Tibial nerve (tissue), 4 donors: ENCODE results near the gene PEX6. TPM values are rescaled to one million over a fixed set of nuclear protein-coding genes. Genes with fewer than 3 reads are reported as not detected.

ENCODE experiments used
- DNase-seq, 2 donors: peaks; one replicate each; pipeline ENCODE4 v3.0.0-alpha.2; 2019; ENCODE audit warnings: low spot score in 2 of 2
- H3K27ac ChIP-seq, 4 donors: fragments of 200-600 bp; sonication (generic) in 3 of 4; one replicate each; pipeline ENCODE4 v1.5.1; 2017 to 2019; ENCODE audit warnings: mild to moderate bottlenecking in 1 of 4
- H3K27me3 ChIP-seq, 2 donors: fragments of 200-600 bp; sonication (generic) in 1 of 2; one replicate each; pipeline versions ENCODE4 v1.5.1 to v1.6.0; 2017 to 2019
- H3K36me3 ChIP-seq, 3 donors: fragments of 200-600 bp; sonication (generic); one replicate each; pipeline ENCODE4 v1.5.1; 2018 to 2019
- H3K4me1 ChIP-seq, 4 donors: fragments of 200-600 bp; sonication (generic) in 3 of 4; one replicate each; pipeline ENCODE4 v1.5.1; 2017 to 2019
- H3K4me3 ChIP-seq, 4 donors: fragments of 200-600 bp; sonication (generic) in 3 of 4; one replicate each; pipeline ENCODE4 v1.5.1; 2017 to 2019; ENCODE audit warnings: mild to moderate bottlenecking in 1 of 4, moderate library complexity in 1 of 4
- H3K9me3 ChIP-seq, 4 donors: fragments of 200-600 bp; sonication (generic) in 3 of 4; one replicate each; pipeline ENCODE4 v1.5.1; 2017 to 2019
- EP300 ChIP-seq, 2 donors: sonication (generic); formaldehyde crosslinking; IDR thresholded peaks; one replicate each; pipeline ENCODE4 v1.6.1; 2017; ENCODE audit warnings: antibody characterized with exemption in 2 of 2, mild to moderate bottlenecking in 1 of 2
- POLR2A ChIP-seq, 2 donors: fragments of 450-650 bp; IDR thresholded peaks; one replicate each; pipeline ENCODE4 v1.6.1; 2017; ENCODE audit warnings: antibody characterized with exemption in 2 of 2, mild to moderate bottlenecking in 2 of 2, moderate library complexity in 2 of 2
- WGBS, 2 donors: methylation state at CpG; one replicate each; pipeline ENCODE4 v1.1.5; 2018; 5-methylcytosine and 5-hydroxymethylcytosine counted together
- total RNA-seq, 4 donors: library from RNA; depleted of rRNA; stranded (reverse); fragments of >200 nt; gene quantifications; one replicate each; pipeline ENCODE4 v1.1.0, GENCODE V29; 2016
- TF ChIP-seq, protein P1 (sequence below), 5 experiments: fragments of 200-600 bp in 3 of 5; fragments of 450-650 bp in 2 of 5; sonication (generic) in 3 of 5; IDR thresholded peaks; one replicate each; pipeline ENCODE4 v1.5.1; 2016 to 2019; ENCODE audit warnings: antibody characterized with exemption in 5 of 5, mild to moderate bottlenecking in 3 of 5, moderate library complexity in 2 of 5

PEX6 gene
- total RNA-seq, 4 donors from 2014 or later: 20.3 to 32.8 (median 27.3) TPM

DNA sequence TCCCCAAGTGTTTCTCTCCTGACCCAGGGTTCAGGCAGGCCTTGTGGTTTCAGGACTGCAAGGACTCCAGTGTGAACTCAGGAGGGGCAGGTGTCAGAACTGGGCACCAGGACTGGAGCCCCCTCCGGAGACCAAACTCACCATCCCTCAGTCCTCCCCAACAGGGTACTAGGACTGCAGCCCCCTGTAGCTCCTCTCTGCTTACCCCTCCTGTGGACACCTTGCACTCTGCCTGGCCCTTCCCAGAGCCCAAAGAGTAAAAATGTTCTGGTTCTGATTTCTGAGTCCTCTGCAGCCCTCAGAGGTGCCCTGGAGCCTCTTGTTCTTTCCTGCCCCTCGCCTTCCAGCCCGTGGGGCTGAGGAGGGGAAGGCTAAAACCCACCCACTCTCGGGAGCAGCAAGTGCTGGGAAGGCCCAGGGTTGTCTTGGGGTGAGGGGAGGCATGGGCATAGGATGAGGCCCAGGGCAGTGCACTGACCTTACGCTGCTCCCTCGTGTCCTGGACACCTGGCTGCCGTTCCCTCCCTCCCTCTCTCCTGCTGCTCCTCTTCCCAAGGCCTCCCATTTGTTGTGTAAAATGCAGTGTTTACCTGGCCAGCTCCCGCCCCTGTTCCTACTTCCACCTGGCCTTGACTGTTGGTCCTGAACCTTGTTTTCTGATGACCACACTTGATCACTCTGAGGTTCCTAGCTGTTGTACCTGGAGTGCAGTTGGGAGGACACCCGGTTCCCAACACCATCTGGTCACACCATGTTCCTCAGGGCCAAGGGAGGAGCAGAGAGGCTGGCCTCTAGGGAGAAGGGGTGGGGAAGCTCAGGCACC lies 39.8 kb downstream of the PEX6 start:
- H3K9me3 ChIP-seq: no peaks in the 10 kb centered on the region
- peaks cover 0 to 92% (median 30%) of the 10 kb centered on the region in 3 donors for H3K36me3 ChIP-seq
- H3K27me3 ChIP-seq: no peaks in the 10 kb centered on the region
- H3K4me1 ChIP-seq: peaks cover 0 to 4% (median 0%) of the 10 kb centered on the region in 4 donors
- 69 to 77% methylated on average over 9 of the region's 9 CpGs for WGBS, 2 donors
- DNase-seq: no peak
- no peak overlapping the region for H3K27ac ChIP-seq
- no peak for TF ChIP-seq POLR2A (IDR thresholded peaks at IDR 0.05)
- TF ChIP-seq, protein P1, sequence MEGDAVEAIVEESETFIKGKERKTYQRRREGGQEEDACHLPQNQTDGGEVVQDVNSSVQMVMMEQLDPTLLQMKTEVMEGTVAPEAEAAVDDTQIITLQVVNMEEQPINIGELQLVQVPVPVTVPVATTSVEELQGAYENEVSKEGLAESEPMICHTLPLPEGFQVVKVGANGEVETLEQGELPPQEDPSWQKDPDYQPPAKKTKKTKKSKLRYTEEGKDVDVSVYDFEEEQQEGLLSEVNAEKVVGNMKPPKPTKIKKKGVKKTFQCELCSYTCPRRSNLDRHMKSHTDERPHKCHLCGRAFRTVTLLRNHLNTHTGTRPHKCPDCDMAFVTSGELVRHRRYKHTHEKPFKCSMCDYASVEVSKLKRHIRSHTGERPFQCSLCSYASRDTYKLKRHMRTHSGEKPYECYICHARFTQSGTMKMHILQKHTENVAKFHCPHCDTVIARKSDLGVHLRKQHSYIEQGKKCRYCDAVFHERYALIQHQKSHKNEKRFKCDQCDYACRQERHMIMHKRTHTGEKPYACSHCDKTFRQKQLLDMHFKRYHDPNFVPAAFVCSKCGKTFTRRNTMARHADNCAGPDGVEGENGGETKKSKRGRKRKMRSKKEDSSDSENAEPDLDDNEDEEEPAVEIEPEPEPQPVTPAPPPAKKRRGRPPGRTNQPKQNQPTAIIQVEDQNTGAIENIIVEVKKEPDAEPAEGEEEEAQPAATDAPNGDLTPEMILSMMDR (IDR thresholded peaks at IDR 0.05): no peak
- no peak for TF ChIP-seq EP300 (IDR thresholded peaks at IDR 0.05)
- H3K4me3 ChIP-seq: no peak overlapping the region

DNA sequence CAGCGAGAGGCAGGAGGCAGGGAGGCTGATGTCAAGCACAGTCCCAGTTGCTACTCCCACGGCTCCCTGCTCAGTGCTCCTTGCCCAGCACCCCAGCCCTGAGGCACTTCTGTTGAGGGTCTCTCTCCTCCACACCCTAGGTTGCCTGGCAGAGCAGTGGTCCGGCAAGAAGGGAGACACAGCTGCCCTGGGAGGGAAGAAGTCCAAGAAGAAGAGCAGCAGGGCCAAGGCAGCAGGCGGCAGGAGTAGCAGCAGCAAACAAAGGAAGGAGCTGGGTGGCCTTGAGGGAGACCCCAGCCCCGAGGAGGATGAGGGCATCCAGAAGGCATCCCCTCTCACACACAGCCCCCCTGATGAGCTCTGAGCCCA lies 40.6 kb downstream of the PEX6 start:
- Histone ChIP-seq H3K4me1 (peaks cover 0 to 4% (median 0%) of the 10 kb centered on the region in 4 donors), H3K27ac (no peak overlapping the region), H3K36me3 (peaks cover 0 to 88% (median 27%) of the 10 kb centered on the region in 3 donors), H3K4me3 (no peak overlapping the region), H3K27me3 (no peaks in the 10 kb centered on the region), H3K9me3 (no peaks in the 10 kb centered on the region)
- WGBS, 2 donors: 73 to 76% methylated on average over 5 of the region's 5 CpGs
- TF ChIP-seq EP300 (IDR thresholded peaks at IDR 0.05) (no peak), POLR2A (IDR thresholded peaks at IDR 0.05) (no peak)
- TF ChIP-seq, protein P1 (IDR thresholded peaks at IDR 0.05): no peak
- DNase-seq: no peak

DNA sequence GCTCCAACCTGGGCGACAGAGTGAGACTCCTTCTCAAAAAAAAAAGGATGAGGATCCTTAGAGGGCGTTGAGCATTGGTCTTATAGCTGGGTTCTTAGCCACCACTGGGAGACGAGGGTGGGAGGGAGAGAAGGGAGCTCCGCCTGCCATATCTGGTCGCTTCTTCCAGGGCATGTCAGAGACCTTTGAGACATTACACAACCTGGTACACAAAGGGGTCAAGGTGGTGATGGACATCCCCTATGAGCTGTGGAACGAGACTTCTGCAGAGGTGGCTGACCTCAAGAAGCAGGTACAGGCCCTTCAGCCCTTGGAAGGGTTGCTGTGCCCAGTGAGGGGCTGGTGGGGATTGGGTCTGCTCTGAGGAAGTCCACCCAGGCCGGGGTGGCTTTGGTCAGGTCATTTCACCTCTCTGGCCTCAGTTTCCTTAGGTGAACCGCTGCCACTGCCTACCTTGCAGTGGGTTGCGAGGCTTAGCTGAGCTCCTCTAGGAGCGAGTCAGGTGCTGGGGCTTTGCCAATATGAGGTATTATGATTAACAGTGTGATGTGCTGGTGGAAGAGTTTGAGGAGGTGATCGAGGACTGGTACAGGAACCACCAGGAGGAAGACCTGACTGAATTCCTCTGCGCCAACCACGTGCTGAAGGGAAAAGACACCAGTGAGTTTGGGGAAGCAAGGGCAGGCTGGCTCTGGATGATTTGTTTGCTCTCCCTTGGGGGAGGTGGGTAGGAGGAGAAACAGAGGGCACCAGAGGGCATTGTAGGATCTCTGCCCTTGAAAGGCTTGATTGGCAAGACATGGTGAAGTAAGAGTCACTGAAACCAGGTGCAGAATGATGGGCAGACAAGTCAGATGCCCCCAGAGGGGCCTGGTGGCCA lies 41.2 kb downstream of the PEX6 start:
- H3K4me3 ChIP-seq: no peak overlapping the region
- peaks cover 0 to 87% (median 27%) of the 10 kb centered on the region in 3 donors for H3K36me3 ChIP-seq
- H3K4me1 ChIP-seq: peaks cover 0 to 8% (median 0%) of the 10 kb centered on the region in 4 donors
- DNase-seq: no peak
- H3K9me3 ChIP-seq: no peaks in the 10 kb centered on the region
- TF ChIP-seq POLR2A (IDR thresholded peaks at IDR 0.05): no peak
- TF ChIP-seq, protein P1 (IDR thresholded peaks at IDR 0.05): no peak
- TF ChIP-seq EP300 (IDR thresholded peaks at IDR 0.05): no peak
- WGBS, 2 donors: 92% methylated on average over 13 of the region's 13 CpGs
- H3K27me3 ChIP-seq: no peaks in the 10 kb centered on the region
- no peak overlapping the region for H3K27ac ChIP-seq

DNA sequence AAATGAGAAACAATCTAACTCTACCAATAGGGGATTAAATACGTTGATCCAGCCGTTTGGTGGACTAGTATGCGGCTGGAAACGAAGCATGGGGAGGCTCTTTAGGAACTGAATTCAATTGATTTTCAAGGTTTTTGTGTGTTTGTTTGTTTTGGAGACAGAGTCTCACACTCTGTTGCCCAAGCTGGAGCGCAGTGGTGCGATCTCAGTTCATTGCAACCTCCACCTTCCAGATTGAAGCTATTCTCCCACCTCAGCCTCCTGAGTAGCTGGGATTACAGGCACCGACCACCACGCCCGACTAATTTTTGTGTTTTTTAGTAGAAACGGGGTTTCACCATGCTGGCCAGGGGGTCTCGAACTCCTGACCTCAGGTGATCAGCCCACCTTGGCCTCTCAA lies 42.6 kb downstream of the PEX6 start:
- TF ChIP-seq EP300 (IDR thresholded peaks at IDR 0.05) (no peak), POLR2A (IDR thresholded peaks at IDR 0.05) (no peak)
- TF ChIP-seq, protein P1 (IDR thresholded peaks at IDR 0.05): no peak
- Histone ChIP-seq H3K9me3 (no peaks in the 10 kb centered on the region), H3K4me1 (peaks cover 0 to 22% (median 9%) of the 10 kb centered on the region in 4 donors), H3K4me3 (no peak overlapping the region), H3K36me3 (peaks cover 0 to 74% (median 27%) of the 10 kb centered on the region in 3 donors), H3K27ac (no peak overlapping the region), H3K27me3 (no peaks in the 10 kb centered on the region)
- DNase-seq: no peak
- WGBS, 2 donors: 89 to 90% methylated on average over 11 of the region's 11 CpGs
